ENCODE results near the gene LRRC1.

Gene LRRC1

DNA sequence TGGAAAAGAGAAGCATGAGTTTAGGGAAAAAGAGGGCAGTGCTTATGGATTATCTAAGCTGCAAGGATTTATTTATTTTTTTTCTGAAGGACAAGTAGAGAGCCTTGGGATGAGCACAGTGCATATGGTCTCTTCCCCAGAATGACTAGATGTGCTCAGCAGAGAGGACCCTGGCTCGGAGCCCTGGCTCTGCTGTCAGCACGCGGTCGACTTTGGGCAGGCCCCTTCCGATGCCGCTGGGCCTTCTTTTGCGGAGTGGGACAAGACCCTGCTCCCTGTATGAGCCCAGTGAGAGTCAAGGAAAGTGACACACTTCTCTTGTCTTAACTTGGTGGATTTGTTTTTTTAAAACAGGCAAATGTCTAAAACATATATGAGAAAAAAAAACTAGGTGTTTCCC, 51.4 kb downstream of the LRRC1 start:
- no peak for DNase-seq (ENCODE audit: low read depth in 2 of 2)

DNA sequence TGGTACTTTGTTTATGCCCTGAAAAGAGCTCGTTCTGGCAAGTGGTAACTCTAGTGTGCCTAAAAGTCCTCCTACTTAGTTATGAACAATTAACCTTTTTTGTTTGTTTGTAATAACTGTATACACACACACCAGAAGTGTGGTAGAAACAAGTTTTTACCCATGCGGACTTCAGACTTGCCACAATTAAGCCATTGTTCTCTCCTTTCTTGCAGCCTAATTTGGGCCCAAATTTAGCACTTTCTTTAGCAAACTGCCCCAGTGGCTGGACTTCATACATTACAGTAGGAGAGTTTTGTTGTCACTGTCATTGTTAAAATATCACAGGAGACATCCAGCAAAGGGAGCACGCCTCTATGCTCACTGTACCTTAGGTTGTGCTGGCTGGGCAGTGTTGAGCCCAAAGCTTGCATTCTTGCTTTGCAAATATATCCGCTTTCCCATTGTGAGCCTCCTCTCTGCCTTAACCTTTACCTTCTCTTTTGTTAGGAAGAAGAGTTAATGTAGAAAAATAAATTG, 53.0 kb downstream of the LRRC1 start:
- no peak for DNase-seq (ENCODE audit: low read depth in 2 of 2)

DNA sequence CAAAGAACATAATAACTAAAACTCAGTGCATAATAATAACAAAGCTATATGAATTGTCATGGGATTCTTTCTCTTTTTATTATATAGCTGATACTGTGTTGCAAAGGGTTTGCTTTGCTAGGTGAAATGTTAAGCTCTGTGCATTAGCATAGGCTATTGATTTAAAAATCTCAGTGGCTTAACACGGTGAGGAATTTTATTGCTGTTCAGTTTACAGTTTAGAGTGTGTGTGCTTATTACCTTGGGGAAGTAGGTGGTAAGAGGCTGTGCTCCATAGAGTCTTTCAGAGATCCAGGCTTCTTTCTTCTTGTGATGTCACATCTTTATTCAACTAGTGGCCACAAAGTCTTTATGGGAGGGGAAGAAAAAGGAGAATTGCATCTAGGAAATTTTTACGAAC, 55.7 kb downstream of the LRRC1 start:
- no peak for DNase-seq (ENCODE audit: low read depth in 2 of 2)

DNA sequence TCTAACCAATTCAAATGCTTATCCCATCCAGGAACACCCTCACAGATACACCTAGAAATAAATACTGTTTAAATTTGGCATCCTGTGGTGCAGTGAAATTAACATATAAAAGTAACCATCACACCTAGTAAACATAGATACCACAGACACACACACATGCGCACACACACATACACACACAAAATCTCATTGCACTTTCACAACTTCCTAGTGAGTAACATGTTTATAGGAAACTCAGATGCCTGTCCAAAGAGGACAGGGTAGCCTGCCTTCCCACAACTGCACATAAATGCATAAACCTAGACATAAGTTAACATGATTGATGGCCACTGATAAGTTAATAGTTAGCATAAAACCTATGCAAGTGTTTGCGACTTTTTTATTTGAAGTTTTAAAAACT, 56.8 kb downstream of the LRRC1 start:
- DNase-seq (ENCODE audit: low read depth in 2 of 2), result no peak

DNA sequence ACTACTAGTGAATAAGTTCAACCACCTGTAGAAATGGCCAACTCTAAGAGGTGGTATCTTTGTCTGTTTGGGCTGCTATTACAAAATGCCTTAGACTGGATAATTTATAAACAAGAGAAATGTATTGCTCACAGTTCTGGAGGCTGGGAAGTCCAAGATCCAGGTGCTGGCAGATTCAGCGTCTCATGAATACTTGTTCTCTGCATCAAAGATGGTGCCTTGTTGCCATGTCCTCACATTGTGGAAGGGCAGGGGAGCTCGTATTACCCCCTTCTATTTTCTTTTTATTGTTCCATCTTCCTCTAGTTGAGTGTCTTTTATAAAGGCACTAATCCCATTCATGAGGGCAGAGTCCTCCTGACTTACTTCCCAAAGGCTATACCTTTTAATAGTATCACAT, 58.0 kb downstream of the LRRC1 start:
- DNase-seq (ENCODE audit: low read depth in 2 of 2), result no peak

DNA sequence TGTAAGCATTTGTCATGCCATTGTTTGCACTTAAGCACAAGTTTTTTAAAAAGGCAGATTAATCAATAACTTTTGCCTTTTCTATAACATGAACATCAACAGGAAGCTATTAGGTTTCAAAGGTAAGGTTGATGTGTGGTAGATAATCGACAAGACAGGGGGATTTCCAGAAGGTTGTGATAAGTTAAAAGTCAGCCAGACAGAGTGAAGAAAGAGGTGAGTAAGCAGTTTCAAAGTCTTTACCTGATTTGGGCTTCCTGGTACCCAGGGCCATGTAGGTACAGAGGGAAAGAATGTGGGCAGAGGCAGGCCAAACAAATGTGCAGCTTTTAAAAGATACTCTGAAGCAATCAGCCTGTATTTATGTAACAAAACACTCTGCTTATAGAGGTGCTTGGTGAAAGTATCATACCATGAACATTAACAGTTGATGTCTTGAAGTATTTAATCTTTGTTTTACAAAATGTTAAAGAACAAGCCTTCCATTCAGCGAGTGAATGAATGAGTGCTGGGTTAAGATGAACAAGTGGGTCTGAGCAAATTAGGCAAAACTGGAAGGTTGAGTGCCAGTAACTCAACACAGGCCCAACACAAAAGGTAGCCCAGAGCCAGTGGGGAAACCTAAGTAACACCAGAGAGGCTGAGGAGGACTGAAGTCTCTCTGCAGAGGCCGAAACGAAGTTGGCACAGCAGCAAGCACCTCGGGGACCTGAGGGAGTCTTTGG, 60.2 kb downstream of the LRRC1 start:
- DNase-seq (ENCODE audit: low read depth in 2 of 2), result no peak

DNA sequence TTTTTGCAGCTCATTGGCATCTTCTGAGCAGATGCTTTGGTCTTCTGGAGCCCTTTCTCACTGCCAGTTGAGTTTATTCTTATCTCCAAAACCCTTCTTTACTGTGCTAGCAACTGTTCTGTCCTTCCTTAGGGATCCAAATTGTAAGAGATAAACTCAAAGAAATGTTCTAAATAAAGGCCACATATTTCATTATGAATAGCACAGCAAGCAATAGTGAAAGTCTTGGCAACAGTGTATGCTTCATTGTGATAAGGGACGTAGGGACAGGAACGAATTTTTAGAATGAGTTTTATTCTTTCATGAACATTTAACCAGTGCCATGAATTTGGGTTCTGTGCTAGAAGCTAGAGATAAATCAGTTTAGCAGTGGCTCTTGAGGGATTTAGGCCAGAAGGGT, 61.1 kb downstream of the LRRC1 start:
- no peak for DNase-seq (ENCODE audit: low read depth in 2 of 2)

DNA sequence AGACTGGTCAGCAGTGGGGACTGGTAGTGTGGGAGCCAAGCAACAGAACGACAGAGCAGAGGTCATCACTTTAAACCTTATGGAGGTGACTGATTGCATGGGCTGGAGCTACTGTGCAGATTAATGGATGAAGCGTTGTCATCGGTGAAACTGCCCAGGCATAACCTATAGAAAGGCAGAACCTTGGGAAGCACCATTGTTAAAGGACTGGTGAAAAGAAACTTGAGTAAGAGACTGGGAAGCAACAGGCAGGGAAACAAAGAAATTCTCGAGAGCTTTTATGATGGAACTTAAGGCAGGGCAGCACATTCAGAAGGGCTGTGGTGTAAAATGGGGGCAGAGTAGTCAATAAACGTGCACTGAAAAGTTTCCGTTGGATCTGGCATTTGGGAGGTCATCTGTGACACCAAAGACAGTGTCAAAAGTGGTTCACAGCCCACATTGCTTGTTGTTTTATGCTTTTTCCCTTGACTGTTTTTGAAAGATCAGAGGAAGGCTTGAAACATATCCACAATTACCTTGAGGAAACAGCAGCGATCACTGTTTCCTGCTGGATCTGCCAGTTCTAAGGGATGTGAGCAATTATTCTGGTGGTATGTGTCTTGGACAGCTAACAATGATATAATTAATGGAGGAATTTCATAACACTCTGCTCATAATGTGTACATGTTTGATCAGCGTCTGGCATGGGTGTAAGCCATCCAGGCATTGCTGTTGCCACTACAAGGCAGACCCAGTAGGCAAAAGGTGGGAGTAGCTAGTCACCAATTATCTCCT, 62.7 kb downstream of the LRRC1 start:
- DNase-seq (ENCODE audit: low read depth in 2 of 2), result no peak

DNA sequence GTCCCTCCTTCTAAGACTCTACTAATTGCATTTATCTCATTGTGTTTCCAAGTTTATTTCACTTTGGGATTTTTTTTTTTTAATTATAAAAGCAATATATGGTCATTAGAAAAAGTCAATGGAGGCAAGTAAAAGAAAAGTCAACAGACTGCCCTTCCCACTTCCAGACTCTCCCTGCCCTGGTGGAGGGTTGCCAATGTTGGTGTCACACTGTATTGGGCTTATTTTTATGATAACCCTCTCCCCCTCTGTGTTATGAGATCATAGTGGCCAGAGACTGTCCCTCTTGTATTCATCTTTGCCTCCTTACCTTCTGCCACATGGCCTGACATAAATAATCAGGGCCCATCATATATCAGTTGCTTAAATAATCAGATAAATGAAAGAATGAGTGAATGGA, 63.4 kb downstream of the LRRC1 start:
- DNase-seq (ENCODE audit: low read depth in 2 of 2), result no peak

DNA sequence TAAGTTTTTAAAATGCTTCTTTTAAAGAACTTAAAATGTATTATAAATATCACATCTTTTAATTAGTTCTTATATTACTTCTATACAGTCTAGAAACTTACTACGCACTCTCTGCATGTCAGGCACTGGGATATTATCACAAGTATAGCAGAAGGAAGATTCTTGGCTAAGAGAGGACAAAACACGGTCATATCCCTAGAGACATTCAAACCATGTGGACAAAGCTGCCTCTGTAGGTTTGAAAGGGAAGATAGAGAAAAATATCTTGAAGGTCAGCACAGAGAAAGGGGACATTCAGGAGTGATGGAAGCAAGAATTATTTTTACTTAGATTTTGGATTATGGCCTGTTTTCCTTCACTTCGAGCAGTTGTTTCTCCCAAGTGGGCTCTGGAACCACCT, 64.1 kb downstream of the LRRC1 start:
- DNase-seq (ENCODE audit: low read depth in 2 of 2), result no peak

DNA sequence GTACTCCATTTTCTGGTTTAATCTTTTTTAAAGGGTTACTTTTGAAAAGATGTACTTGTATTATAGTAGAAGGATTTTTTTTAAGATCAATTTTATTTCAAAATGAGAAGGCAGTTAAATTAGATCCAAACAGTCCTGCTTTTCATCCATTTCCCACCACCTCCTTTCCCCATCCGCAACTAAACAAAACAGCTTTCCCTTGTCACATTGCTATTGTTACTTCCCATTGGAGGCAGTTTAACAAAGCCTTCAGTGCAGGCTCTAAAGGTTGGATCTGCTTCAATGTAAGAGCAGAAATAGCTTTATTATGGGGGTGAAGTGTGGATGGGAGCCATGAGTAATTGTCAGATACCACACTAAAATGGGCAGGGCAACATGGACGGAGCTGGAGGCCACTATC, 65.7 kb downstream of the LRRC1 start:
- DNase-seq (ENCODE audit: low read depth in 2 of 2), result no peak

DNA sequence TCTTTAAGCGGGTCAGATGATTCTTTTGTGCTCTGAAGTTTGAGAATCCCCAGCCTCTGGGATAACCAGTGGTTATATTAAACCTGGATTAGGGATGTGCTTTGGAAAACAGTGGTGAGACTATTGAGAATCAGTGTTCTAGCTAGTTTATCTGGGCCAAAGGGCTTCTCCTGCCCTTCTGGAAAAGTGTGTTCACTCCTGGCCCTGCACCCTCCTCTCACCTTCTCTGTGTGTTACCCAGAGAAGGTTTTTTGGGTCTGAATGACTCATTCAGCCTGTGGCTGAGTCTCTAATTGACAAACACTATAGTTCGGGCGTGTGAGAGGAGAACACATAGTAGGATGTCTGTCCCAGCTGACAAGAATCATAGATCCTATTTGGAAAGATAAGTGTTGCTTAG, 66.7 kb downstream of the LRRC1 start:
- no peak for DNase-seq (ENCODE audit: low read depth in 2 of 2)

DNA sequence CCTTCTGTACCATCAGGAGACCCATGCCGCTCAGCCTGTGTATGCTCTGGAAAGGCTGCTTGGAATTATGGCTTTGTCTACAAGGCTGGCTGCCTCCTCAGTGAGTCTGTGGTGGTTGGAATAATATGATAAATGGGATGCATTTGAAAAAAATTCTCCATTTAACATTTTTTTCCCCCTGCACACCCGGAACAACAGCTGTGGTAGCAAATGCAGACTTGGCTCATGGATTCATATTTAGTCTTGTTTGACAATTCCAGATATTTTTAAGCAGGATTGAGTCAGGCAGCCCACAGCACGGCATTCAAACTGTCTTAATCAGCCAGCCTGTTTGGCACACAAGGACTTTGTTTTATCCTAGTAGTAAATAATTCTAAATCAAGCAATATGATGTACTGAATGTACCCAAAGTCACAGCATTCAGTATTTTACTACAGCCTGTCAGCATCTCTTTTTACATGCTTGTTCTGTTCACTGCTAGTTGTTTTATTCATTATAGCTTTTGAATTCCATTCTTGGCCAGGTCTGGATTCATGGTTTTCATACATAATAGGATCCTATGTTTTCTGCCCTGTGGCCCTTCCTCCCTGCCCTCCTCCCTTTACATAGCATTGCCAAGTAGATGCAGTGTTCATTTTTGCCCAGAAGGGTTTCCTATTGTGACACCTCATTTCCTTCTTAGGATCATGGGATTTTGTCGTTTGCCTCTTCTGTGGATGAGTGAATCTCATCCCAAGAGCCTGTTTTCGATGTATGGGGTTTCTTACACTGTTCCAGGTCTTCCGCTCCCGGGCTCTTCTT, 68.1 kb downstream of the LRRC1 start:
- DNase-seq (ENCODE audit: low read depth in 2 of 2), result peak; percentile 51 to 54

DNA sequence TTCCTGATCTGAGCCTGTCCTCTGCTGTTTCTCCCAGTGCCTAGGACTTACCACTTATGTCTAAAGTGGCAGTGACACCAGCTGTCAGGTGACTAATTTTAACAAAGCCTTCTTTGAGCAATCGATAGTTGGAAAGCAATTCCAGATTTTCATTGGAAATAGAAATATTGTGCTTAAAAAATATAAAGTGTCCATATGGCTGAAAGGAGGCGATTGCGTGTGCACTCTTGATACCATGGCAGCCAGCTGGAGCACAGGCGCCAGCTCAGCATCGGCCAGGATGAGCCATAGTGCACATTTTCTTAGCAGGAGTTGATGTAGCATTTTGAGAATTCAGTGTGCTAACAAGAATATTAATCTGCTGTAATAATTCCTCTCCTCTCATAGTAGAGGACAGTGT, 70.0 kb downstream of the LRRC1 start:
- no peak for DNase-seq (ENCODE audit: low read depth in 2 of 2)

DNA sequence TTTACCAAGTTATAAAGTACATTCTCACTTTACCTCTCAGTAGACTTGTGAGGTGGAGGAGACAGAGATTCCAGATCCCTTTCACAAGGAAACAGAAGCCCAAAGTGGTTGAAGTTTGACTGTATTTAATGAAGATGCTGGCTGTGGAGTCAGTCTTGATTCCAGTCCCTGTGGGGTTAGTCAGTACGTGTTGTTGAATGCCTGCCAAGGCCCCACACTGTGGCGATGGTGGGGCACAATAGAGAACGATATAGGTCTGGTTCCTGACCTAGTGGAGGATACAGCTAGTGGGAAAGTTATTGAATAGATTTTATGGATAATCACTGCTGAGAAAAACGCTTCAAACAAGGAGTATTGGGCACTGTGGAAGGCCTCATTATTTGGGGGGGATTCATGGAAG, 71.4 kb downstream of the LRRC1 start:
- no peak for DNase-seq (ENCODE audit: low read depth in 2 of 2)

DNA sequence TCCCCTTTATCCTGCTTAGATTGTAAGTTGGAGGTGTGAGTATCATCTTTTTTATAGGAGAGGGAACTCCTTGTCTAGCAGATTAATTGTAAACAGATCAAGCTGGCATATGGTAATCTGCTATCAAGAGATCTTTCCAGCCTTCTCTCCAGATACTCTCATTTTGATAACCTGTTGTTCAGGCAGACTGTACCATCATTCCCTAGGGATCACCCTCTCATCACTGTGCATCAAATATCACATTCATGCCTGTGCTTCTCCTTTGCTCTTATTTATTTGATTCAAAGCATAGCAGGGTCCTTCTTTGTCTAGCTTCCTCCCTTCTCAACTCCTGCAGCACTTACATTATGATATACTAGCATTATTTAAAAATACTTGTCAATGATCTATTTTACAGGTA, 73.8 kb downstream of the LRRC1 start:
- DNase-seq (ENCODE audit: low read depth in 2 of 2), result no peak

DNA sequence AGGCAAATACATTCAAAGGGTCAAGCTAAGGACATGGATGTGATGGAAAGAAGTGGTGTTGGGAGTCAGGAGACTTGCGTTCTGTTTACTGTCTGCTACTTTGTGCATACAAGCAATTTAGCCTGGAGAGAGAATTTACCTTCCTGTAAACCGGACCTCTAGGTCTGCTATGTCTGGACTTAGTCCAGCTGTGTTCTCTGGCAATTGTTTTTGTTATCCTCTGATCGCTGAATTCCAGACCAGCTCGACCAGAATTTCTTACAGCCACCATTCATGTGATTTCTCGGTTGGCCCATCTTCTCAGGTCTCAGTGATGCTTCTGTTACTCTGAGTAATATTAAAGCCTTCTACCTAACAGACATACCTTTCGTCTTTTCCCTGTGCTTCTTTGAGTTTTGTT, 75.2 kb downstream of the LRRC1 start:
- no peak for DNase-seq (ENCODE audit: low read depth in 2 of 2)

DNA sequence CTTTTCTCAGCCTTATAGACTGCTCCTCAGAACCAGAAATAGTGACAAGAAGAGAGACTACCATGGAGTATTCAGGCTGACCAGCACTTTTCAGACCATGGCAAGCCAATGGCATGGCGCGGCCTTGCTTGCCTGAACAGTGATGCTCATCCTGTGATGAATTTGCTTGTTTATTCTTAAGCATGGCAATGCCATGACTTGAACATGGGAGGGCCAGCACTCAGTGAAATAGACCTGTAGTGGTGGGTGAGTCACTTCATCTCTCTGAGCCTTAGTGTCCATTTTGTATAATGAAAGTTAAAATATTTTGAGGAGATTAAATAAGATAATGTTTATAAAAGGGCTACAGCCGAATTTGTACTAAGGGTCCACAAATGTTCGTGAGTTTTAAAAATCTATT, 79.1 kb downstream of the LRRC1 start:
- DNase-seq (ENCODE audit: low read depth in 2 of 2), result no peak

DNA sequence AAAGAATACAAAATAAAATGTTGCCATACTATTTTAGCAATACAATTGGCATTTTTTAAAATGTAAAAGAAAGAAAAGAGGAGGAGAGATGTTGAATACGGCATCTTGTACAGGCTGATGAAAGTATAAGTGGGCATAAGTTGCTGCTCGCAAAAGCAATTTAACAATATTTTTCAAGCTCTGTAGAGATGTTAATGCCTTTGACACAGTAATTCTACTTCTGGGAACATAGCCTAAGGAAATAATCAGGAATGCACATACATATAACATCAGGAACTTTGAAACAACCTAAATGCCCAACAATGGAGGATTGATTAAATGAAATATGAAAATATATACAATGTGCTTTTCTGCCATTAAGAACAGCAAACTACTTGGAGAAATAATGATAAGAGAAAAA, 80.2 kb downstream of the LRRC1 start:
- no peak for DNase-seq (ENCODE audit: low read depth in 2 of 2)

DNA sequence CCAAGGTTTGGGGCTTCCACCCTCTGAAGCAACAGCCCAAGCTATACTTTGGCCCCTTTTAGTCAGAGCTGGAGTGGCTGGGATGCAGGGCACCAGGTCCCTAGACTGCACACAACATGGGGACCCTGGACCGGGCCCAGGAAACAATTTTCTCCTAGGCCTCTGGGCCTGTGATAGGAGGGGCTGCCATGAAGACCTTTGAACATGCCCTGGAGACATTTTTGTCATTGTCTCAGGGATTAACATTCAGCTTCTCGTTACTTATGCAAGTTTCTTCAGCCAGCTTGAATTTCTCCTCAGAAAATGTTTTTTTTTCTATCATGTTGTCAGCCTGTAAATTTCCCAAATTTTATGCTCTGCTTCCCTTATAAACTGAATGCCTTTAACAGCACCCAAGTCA, 82.3 kb downstream of the LRRC1 start:
- no peak for DNase-seq (ENCODE audit: low read depth in 2 of 2)

DNA sequence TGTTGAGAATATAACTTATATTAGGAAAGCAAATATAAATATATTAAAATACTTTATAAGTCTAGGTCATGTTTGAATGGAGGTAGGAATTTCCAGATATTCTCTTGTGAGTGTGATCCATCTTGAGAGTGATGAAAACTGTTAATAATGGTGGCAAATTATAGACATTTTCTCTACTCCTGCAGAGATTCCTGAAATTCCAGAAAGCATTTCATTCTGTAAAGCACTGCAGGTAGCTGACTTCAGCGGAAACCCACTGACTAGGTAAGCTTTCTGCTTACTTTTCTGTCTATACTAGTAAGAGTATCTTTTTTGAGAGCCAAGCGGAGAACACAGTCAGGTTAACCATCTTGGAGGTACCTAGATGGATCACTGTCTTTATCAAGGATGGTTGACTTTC, 84.0 kb downstream of the LRRC1 start:
- no peak for DNase-seq (ENCODE audit: low read depth in 2 of 2)

DNA sequence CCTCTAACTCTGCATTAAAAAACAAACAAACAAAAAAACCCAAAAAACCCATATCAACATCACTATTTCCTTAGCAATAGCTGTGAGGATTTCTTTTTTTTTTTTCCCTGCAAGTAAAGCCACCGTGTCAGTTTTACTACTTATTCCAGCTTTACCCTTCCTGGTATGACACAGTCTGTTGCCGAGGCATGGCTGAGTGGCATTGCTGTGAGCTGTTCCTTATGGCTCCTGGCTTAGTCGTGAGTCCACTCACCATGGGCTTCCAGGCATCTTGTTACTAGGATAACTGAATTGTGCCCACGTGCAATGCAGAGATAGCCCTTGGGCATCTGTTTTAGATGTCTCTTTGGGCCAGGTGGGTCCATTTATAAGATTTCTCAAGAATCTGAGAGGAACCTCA, 84.8 kb downstream of the LRRC1 start:
- DNase-seq (ENCODE audit: low read depth in 2 of 2), result no peak

DNA sequence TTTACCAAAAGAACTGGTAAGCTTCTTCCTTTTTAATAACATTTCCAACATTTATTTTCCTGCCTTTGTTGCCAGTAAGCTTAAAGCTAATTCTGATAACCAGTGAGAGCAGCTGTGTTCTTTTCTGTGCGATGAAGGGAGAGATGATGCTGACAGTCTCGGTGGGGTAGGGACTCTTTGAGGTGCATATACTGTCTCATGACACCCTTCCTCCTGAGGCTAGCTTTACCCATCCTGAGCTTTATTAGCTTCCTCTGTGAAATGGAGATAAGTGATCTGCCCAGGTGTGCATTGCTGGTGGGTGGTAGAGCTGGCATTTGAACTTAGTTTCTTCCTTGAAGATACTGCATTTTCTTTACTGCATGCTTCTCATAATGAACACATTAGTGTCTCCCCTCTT, 92.5 kb downstream of the LRRC1 start:
- DNase-seq (ENCODE audit: low read depth in 2 of 2), result no peak
